Measurements from ENCODE around the gene GLB1L.

Gene GLB1L

DNA sequence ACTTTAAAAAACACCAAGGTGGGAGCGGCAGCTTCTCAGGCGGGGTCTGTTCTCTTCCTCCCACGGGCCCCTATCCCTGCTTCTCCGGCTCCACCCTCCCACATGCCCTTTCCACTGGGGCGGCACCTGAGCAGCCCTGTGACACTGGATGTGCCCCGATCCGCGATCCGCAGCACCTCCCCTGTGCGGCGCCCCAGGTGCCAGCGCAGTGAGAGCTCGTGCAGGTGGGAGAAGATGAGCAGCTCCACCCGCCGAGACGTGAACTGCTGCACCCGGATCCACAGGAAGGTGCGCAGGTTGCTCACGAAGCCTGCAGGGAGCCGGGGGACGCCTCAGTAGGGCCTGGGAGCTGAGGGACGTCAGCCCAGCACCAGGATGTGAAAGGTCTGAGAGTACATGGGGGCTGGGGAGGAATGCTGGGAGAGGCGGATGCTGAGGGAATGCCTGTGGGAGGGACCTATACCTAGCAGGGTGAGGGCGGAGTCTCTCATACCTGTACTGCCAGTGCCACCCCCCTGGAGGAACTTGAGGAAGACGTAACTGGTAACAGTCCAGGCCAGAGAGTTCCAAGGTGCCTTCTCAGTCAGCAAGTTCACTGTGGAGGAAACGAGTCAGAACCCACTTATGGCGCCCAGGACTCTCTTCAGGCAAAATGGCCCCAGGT is 29.2 kb downstream of the GLB1L start:
- no peak overlapping the region for H3K4me3 ChIP-seq (ENCODE audit: low read depth, low read length)
- no peak for DNase-seq (ENCODE audit: low read depth)
- TF ChIP-seq, protein P1, sequence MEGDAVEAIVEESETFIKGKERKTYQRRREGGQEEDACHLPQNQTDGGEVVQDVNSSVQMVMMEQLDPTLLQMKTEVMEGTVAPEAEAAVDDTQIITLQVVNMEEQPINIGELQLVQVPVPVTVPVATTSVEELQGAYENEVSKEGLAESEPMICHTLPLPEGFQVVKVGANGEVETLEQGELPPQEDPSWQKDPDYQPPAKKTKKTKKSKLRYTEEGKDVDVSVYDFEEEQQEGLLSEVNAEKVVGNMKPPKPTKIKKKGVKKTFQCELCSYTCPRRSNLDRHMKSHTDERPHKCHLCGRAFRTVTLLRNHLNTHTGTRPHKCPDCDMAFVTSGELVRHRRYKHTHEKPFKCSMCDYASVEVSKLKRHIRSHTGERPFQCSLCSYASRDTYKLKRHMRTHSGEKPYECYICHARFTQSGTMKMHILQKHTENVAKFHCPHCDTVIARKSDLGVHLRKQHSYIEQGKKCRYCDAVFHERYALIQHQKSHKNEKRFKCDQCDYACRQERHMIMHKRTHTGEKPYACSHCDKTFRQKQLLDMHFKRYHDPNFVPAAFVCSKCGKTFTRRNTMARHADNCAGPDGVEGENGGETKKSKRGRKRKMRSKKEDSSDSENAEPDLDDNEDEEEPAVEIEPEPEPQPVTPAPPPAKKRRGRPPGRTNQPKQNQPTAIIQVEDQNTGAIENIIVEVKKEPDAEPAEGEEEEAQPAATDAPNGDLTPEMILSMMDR (IDR thresholded peaks at IDR 0.05; ENCODE audit: insufficient read depth, low read depth, low read length, missing control alignments), result no peak

DNA sequence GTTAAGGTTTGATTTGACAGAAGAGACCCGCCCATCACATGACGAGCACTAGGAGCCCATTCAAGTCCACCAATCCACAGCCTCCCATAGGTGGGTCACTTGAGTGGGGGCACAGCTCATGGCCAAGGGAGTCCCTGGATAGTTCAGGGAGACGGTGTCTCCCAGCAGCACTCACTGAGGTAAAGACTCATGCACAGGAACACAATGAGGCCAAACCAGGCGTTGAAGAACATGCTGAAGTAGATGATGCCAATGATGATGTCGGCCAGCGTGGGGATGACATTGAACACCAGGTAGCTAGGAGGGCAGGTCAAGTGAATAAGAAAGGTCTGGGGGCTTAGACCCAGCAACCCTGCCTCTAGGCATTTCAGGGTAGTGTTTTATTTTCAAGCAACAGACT is 30.5 kb downstream of the GLB1L start:
- TF ChIP-seq, protein P1 (IDR thresholded peaks at IDR 0.05; ENCODE audit: insufficient read depth, low read depth, low read length, missing control alignments), result no peak
- no peak for DNase-seq (ENCODE audit: low read depth)

DNA sequence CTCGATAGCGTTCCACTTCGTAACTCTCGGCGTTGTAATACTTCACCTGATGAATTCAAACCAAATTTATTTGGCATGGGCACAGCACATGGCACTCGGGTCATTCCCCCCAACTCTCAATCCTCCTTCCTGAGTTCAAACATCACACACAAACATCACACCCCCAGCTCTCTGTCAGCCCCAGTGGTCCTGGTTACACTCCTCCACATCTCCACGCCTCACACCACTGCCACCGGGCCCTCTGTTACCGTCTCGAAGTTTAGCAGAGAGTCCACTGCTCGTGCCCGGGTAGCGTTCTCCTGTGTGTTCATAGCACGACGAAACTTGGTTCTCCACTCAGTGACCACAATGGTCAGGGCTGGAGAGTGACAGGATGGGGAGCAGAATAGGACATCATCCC is 31.1 kb downstream of the GLB1L start:
- TF ChIP-seq, protein P1 (IDR thresholded peaks at IDR 0.05; ENCODE audit: insufficient read depth, low read depth, low read length, missing control alignments), result no peak
- DNase-seq (ENCODE audit: low read depth), result no peak
- no peak overlapping the region for H3K4me3 ChIP-seq (ENCODE audit: low read depth, low read length)

More for the DNA sequence above, 30.5 kb downstream of the GLB1L start:
- H3K4me3 ChIP-seq (ENCODE audit: low read depth, low read length), result no peak overlapping the region

DNA sequence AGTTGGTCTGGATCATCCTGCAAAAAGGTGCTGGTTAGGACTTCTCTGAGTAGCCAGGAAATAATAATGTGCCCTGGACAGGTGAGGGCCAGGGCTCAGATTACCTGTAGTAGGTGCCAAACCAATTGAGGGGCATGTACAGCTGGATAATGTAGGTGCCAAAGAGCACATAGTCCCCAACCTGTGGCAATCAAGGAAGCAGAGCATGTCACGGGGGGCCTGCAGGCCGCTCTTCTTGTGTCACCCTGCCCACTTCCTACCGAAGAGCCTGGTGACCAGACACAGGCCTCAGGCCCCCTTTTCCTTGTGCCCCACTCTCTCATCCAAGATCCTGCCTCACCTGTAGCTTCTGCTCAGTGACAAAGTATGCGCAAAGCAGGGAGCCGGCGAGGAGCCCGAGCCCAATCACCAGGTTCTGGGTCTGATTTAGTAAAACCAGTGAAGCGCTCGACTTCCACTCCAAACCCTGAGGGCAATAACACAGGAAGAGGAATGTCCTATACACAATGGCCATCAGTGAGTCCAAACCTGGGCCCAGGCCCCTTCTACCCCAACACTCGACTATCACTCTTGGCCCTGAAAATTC is 31.7 kb downstream of the GLB1L start:
- TF ChIP-seq, protein P1 (IDR thresholded peaks at IDR 0.05; ENCODE audit: insufficient read depth, low read depth, low read length, missing control alignments), result no peak
- no peak for DNase-seq (ENCODE audit: low read depth)

DNA sequence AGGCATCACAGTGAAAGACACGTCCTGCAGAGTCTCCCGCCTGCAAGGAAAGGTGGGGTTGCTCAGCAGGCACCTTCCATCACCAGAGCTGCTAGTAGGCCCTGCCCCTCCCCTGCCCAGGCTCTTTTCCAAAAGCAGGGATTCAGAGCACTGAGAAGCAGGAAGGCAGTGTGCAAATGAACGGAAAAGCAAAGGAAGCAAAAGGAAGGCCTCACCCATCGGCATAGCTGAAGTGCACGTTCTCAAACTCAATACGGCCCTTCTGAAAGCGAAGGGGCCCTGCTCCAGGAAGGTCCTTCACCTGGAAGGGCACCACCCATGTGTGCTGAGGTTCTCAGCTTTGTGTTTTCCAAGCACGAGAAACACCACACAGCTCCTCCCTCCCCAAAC is 32.2 kb downstream of the GLB1L start:
- no peak for DNase-seq (ENCODE audit: low read depth)
- TF ChIP-seq, protein P1 (IDR thresholded peaks at IDR 0.05; ENCODE audit: insufficient read depth, low read depth, low read length, missing control alignments), result no peak
- H3K4me3 ChIP-seq (ENCODE audit: low read depth, low read length), result no peak overlapping the region

More for the DNA sequence above, 31.7 kb downstream of the GLB1L start:
- no peak overlapping the region for H3K4me3 ChIP-seq (ENCODE audit: low read depth, low read length)

DNA sequence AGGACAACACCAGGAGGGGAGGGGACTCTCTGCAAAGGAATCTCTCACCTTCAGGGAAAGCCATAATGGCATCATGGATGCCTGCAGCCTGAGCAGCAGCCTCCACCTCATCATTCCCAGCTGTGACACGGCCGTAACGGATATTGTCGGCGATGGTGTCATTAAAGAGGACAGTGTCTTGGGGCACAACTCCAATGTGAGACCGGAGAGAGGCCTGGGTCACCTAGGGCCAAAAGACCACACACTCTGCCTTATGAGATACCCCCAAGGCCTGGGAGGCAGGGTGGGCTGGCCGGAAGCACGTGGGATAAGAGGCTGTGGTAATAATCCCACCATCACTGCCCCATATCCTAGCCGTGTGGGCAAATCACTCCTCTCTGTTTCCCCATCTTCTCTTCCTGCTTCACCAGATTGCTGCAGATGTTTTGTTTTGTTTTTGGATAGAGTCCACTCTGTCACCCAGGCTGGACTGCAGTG is 34.3 kb downstream of the GLB1L start:
- no peak overlapping the region for H3K4me3 ChIP-seq (ENCODE audit: low read depth, low read length)
- DNase-seq (ENCODE audit: low read depth), result no peak
- TF ChIP-seq, protein P1 (IDR thresholded peaks at IDR 0.05; ENCODE audit: insufficient read depth, low read depth, low read length, missing control alignments), result no peak

Measured in GM12865 (cell line).